ENCODE data around the gene SLC47A1.

SLC47A1 gene

DNA sequence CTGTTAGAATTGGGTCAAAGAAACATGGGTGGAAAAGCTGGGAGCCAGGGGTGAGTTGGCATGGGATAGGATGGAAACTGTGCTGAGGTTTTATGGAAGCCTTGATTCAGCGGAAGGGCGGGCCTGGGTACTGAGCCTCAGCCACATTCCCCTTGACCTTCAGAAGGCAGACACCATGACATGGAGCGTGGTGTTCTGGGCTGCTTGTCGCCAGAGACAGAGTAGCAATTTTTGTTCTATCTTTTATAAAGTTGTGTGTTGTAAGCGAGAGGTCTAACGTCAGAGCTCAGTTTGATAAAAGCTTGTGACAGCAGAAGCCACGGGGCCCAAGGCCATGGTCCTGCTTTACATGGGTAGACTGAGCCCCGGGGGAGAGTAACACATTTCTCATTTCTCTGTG, 50.2 kb downstream of the SLC47A1 start:
- no peak overlapping the region for H3K4me3 ChIP-seq (ENCODE audit: control insufficient read depth, low read depth, low read length)
- TF ChIP-seq, protein P1, sequence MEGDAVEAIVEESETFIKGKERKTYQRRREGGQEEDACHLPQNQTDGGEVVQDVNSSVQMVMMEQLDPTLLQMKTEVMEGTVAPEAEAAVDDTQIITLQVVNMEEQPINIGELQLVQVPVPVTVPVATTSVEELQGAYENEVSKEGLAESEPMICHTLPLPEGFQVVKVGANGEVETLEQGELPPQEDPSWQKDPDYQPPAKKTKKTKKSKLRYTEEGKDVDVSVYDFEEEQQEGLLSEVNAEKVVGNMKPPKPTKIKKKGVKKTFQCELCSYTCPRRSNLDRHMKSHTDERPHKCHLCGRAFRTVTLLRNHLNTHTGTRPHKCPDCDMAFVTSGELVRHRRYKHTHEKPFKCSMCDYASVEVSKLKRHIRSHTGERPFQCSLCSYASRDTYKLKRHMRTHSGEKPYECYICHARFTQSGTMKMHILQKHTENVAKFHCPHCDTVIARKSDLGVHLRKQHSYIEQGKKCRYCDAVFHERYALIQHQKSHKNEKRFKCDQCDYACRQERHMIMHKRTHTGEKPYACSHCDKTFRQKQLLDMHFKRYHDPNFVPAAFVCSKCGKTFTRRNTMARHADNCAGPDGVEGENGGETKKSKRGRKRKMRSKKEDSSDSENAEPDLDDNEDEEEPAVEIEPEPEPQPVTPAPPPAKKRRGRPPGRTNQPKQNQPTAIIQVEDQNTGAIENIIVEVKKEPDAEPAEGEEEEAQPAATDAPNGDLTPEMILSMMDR (conservative IDR thresholded peaks at IDR 0.05; ENCODE audit: control insufficient read depth, insufficient read depth, low read depth, low read length), result no peak
- DNase-seq (ENCODE audit: low read depth), result no peak

DNA sequence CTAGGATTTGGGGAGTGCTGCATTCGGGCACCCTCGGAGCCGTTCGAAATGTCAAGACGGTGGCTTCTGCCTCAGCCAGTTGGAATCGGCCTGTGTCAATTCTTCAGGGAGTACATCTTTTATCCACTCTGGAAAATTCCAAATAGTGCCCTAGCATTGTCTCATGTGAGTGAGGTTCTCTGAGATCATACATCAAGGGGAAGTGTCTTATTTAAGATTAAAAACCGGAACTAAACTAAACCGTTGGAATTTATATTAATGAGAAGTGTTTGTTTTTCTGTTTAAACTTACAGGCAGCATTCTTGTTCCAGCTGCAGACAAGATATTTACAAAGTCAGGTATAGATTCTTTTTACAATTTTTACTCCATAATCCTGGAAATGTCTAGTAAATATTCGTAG, 56.8 kb downstream of the SLC47A1 start:
- TF ChIP-seq, protein P1 (conservative IDR thresholded peaks at IDR 0.05; ENCODE audit: control insufficient read depth, insufficient read depth, low read depth, low read length), result no peak
- no peak for DNase-seq (ENCODE audit: low read depth)
- no peak overlapping the region for H3K4me3 ChIP-seq (ENCODE audit: control insufficient read depth, low read depth, low read length)

DNA sequence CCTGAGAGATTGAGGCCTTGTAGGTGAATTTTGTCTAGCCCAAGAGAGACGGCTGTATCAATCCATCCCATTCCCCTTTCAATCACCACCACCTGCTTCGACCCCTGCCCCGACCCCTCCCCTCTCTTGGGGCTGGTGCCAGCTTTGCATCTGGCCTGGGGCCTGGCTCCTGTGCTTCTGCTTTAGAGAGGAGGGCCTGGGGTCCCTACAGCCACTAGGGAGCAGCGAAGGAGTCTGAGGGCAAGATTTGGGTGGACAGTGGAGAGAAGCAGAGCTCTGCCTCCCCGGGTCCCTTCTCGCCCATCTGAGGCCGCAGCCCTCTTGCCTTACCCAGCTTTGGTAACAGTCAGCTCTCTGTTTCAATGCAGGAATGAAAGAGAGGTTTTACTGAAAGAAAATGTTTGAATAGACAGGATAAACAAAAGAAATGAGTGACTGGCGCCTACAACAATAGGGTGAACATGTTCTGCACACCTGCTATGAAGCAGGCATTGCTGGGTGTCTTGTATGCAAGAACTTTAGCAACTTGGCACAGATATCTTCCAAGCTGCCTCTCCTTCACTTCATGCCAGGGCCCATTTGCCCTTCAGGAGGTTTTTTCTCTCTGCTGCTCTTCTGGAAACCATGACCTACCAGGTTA, 57.4 kb downstream of the SLC47A1 start:
- DNase-seq (ENCODE audit: low read depth), result no peak
- TF ChIP-seq, protein P1 (conservative IDR thresholded peaks at IDR 0.05; ENCODE audit: control insufficient read depth, insufficient read depth, low read depth, low read length), result no peak
- H3K4me3 ChIP-seq (ENCODE audit: control insufficient read depth, low read depth, low read length), result no peak overlapping the region

DNA sequence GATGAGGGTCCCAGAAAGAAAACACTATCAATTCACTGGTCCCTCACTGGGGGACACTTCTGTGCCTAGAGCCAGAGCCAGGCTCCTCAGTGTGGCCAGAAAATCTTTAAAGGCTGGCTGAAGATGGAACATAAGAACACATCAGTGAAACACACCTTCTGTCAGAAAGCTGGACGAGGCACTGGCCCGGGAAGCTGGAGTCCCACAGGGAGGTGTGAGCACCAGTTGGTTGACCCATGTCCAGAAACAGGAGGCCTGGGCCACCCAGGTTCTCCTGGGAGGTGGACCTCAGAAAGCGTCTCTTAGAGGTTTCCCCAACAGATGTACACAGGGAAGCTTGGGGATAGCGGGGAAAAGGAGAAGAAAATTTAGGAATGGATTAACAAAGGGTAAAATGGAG, 58.7 kb downstream of the SLC47A1 start:
- DNase-seq (ENCODE audit: low read depth), result no peak
- H3K4me3 ChIP-seq (ENCODE audit: control insufficient read depth, low read depth, low read length), result no peak overlapping the region
- TF ChIP-seq, protein P1 (conservative IDR thresholded peaks at IDR 0.05; ENCODE audit: control insufficient read depth, insufficient read depth, low read depth, low read length), result no peak

DNA sequence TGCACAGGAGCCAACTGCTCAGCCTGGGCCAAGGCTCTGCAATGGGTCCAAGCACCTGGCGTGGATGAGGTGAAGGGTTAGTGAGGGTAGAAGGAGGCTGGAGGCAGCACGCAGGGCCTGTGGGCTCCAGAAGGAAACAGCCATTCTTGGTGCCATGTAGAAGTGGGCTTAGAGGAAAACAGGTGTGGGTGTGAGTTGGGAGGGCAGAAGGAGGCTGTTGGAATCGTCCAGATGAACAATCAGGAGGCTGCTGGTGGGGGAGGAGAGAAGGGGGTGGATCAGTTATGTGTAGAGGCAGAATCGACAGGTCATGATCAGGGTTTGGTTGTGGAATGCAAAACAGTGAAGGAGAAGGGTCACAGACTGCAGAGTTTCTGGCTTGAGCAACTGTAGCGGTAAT, 63.2 kb downstream of the SLC47A1 start:
- DNase-seq (ENCODE audit: low read depth), result no peak
- H3K4me3 ChIP-seq (ENCODE audit: control insufficient read depth, low read depth, low read length), result no peak overlapping the region
- TF ChIP-seq, protein P1 (conservative IDR thresholded peaks at IDR 0.05; ENCODE audit: control insufficient read depth, insufficient read depth, low read depth, low read length), result no peak

DNA sequence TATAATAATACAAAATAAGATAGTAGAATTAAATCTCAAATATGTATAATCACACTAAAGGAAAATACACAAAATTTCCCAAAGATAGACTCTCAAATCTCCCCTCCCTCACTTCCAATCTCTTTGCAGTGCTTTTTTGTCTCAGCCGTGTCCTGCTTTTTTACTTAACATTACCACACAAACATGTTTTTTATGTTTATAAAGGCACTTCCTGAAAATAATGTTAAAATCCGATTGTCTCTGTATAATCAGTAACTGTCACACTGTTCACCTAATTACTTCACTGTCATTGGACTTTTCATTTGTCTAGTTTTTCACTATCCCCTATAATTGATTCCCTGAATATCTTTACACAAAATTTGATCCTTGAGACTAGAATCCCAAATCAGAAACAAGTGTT, 76.7 kb downstream of the SLC47A1 start:
- no peak overlapping the region for H3K4me3 ChIP-seq (ENCODE audit: control insufficient read depth, low read depth, low read length)
- TF ChIP-seq, protein P1 (conservative IDR thresholded peaks at IDR 0.05; ENCODE audit: control insufficient read depth, insufficient read depth, low read depth, low read length), result no peak
- no peak for DNase-seq (ENCODE audit: low read depth)

DNA sequence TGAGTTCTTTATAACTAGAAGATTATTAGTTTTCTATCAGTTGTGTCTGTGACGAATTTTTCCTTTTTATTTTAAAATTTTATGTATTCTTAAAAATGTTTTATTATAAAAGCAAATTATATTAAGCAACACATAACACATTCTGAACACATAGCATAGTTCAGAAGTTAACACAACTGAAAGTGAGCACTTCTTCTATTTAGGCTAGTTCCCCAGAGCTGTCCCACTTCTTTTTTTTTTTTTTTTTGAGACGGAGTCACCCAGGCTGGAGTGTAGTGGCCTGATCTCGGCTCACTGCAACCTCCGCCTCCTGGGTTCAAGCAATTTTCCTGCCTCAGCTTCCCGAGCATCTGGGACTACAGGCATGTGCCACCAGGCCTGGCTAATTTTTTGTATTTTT, 77.2 kb downstream of the SLC47A1 start:
- TF ChIP-seq, protein P1 (conservative IDR thresholded peaks at IDR 0.05; ENCODE audit: control insufficient read depth, insufficient read depth, low read depth, low read length), result no peak
- H3K4me3 ChIP-seq (ENCODE audit: control insufficient read depth, low read depth, low read length), result no peak overlapping the region
- no peak for DNase-seq (ENCODE audit: low read depth)

Measured in fibroblast of mammary gland (primary cell).